HG03520 (cell line): ENCODE results near the gene GZF1.

Source experiments
- ATAC-seq: cut with Tn5 transposase; IDR thresholded peaks from one replicate; pipeline ENCODE4 v1.9.1; 2021; ENCODE audit warnings: mild to moderate bottlenecking, moderate library complexity; ENCODE audit not compliant: unreplicated experiment

The GZF1 gene

GRCh38 chr20:23404196-23404595 lies 42.2 kb downstream of the GZF1 start:
- no peak for ATAC-seq

- ATAC-seq, result no peak
Measured at GRCh38 chr20:23406880-23407279, 44.9 kb downstream of the GZF1 start.

- peak; percentile 83 for ATAC-seq
Measured at GRCh38 chr20:23407781-23408464, 45.9 kb downstream of the GZF1 start.

GRCh38 chr20:23408957-23409356 lies 47.0 kb downstream of the GZF1 start:
- ATAC-seq, result no peak

GRCh38 chr20:23409800-23410199 lies 47.8 kb downstream of the GZF1 start:
- no peak for ATAC-seq

- no peak for ATAC-seq
Measured at GRCh38 chr20:23410916-23411695, 49.1 kb downstream of the GZF1 start.

- ATAC-seq, result no peak
Measured at GRCh38 chr20:23412026-23412425, 50.0 kb downstream of the GZF1 start.

- ATAC-seq, result no peak
Measured at GRCh38 chr20:23413862-23414422, 52.0 kb downstream of the GZF1 start.

- ATAC-seq, result no peak
Measured at GRCh38 chr20:23414526-23415188, 52.7 kb downstream of the GZF1 start.

GRCh38 chr20:23415555-23415954 lies 53.6 kb downstream of the GZF1 start:
- no peak for ATAC-seq

GRCh38 chr20:23415959-23416583 lies 54.1 kb downstream of the GZF1 start:
- no peak for ATAC-seq

- no peak for ATAC-seq
Measured at GRCh38 chr20:23417861-23418260, 55.9 kb downstream of the GZF1 start.

- ATAC-seq, result no peak
Measured at GRCh38 chr20:23419657-23419994, 57.6 kb downstream of the GZF1 start.

- ATAC-seq, result no peak
Measured at GRCh38 chr20:23419995-23420901, 58.3 kb downstream of the GZF1 start.

- ATAC-seq, result peak; percentile 97
Measured at GRCh38 chr20:23420943-23421931, 59.3 kb downstream of the GZF1 start, which contains the start of gene NAPB. TSS of gene NAPB (minus strand) at chr20:23421488. CDS start at chr20:23421402, 86 bp downstream.
